Astrocyte of the spinal cord (primary cell): ENCODE results near the gene CYP2U1.

ENCODE experiments used
- DNase-seq: peaks from one replicate; pipeline ENCODE4 v3.0.0; 2011; ENCODE audit warnings: low read depth, low spot score
- H3K4me3 ChIP-seq: 2 replicates; pipeline ENCODE4 v1.5.1; 2011; ENCODE audit warnings: low read depth, mild to moderate bottlenecking, low read length, moderate library complexity
- CTCF ChIP-seq: IDR thresholded peaks from 2 replicates; pipeline ENCODE4 v1.5.1; 2012; ENCODE audit warnings: low read depth, mild to moderate bottlenecking, low read length, inconsistent platforms
- in situ Hi-C: cut with HindIII; loops from 2 replicates; pipeline ENCODE4 v1.10.0; 2017; ENCODE audit warnings: low sequenced_read_pairs

The CYP2U1 gene

GRCh38 chr4:107937040-107937439 lies 5.7 kb downstream of the CYP2U1 start:
- TF ChIP-seq CTCF, result no peak
- no peak for DNase-seq
- in situ Hi-C loops, result no loop called here
- no peak overlapping the region for H3K4me3 ChIP-seq

- no peak for TF ChIP-seq CTCF
- in situ Hi-C loops, result no loop called here
- peak; percentile 13 for DNase-seq
- H3K4me3 ChIP-seq, result no peak overlapping the region
These were observed 8.0 kb downstream of the CYP2U1 start for GRCh38 chr4:107939307-107939706.

- no peak overlapping the region for H3K4me3 ChIP-seq
- DNase-seq, result no peak
- TF ChIP-seq CTCF, result no peak
- in situ Hi-C loops, result no loop called here
These were observed 14.5 kb downstream of the CYP2U1 start for GRCh38 chr4:107945809-107946208.

DNA sequence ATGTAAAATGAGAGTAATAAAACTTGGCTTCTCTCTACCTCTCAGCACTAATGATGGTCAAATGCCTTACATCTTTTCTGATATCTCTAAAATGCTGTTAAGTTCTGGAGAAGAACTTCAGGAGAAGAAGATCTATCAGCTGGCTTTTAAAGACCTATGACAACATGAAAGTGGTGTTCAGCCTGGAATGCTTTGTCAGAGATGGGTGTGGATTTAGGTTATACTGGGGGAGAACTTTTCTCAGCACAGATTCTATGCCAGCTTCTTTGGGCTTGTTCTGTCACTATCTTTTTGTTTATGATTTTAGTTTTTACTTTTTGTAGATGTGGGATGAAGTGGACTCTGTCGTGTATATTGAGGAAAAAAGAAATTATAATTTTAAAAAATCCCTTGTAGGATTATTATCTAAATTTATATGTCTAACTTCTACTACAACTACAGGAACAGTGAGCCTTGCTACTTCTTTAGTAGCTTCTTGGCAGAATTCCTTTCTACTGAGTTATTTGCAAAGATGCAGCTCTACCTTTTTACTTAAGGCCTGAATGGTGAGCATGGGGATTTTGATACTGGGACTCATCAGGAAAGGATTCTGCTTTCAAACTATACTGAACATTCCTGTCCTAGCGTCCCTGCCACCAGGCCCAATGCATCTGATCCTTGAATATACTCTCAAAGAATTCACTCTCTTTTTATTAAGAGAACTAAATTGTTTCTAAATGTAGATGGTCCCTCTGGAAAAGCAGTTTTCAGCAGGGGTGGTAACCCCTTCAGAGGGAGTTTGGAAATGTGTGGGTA lies 19.6 kb downstream of the CYP2U1 start:
- in situ Hi-C loops, result no loop called here
- no peak for TF ChIP-seq CTCF
- no peak for DNase-seq
- no peak overlapping the region for H3K4me3 ChIP-seq

- no peak overlapping the region for H3K4me3 ChIP-seq
- in situ Hi-C loops, result no loop called here
- DNase-seq, result peak; percentile 69
- no peak for TF ChIP-seq CTCF
These were observed 20.2 kb downstream of the CYP2U1 start for GRCh38 chr4:107951551-107951950.

- TF ChIP-seq CTCF, result no peak
- no peak for DNase-seq
- in situ Hi-C loops, result no loop called here
These were observed 24.7 kb downstream of the CYP2U1 start for GRCh38 chr4:107956011-107956410.

More at GRCh38 chr4:107956011-107956410, 24.7 kb downstream of the CYP2U1 start:
- no peak overlapping the region for H3K4me3 ChIP-seq
